H9 (cell line): ENCODE results near the gene SMO. TPM values are rescaled to one million over a fixed set of nuclear protein-coding genes. Genes with fewer than 3 reads are reported as not detected.

Experiments used
- DNase-seq: peaks from one replicate; pipeline ENCODE4 v3.0.0-alpha.2; 2017
- H2AFZ ChIP-seq: one replicate; pipeline ENCODE4 v1.6.1; 2013; ENCODE audit warnings: mild to moderate bottlenecking, low read length, control low read depth, moderate library complexity
- H2AK5ac ChIP-seq: 2 replicates; pipeline ENCODE4 v1.6.1; 2013; ENCODE audit warnings: low read length, control low read depth, mixed read lengths; ENCODE audit not compliant: insufficient read length
- H2BK120ac ChIP-seq: one replicate; pipeline ENCODE4 v1.6.1; 2013; ENCODE audit warnings: low read depth, mild to moderate bottlenecking, low read length, control low read depth, inconsistent platforms; ENCODE audit not compliant: poor library complexity, severe bottlenecking
- H2BK12ac ChIP-seq: 2 replicates; pipeline ENCODE4 v1.6.1; 2013; ENCODE audit warnings: low read length, control low read depth, mixed read lengths, low read depth; ENCODE audit not compliant: insufficient read length
- H2BK15ac ChIP-seq: 2 replicates; pipeline ENCODE4 v1.6.1; 2013; ENCODE audit warnings: low read depth, low read length, control low read depth
- H2BK20ac ChIP-seq: one replicate; pipeline ENCODE4 v1.6.1; 2013; ENCODE audit warnings: low read depth, mild to moderate bottlenecking, low read length, control low read depth, inconsistent platforms; ENCODE audit not compliant: poor library complexity, severe bottlenecking
- H2BK5ac ChIP-seq: 2 replicates; pipeline ENCODE4 v1.6.1; 2013; ENCODE audit warnings: low read length, control low read depth, mixed read lengths; ENCODE audit not compliant: insufficient read length
- H3K14ac ChIP-seq: 2 replicates; pipeline ENCODE4 v1.6.1; 2013; ENCODE audit warnings: low read length, control low read depth; ENCODE audit not compliant: insufficient read depth
- H3K18ac ChIP-seq: 2 replicates; pipeline ENCODE4 v1.6.1; 2013; ENCODE audit warnings: low read depth, mild to moderate bottlenecking, mixed read lengths, low read length, control low read depth; ENCODE audit not compliant: insufficient read length
- H3K23ac ChIP-seq: 2 replicates; pipeline ENCODE4 v1.6.1; 2013; ENCODE audit warnings: low read length, control low read depth, mixed read lengths, low read depth; ENCODE audit not compliant: insufficient read length
- H3K23me2 ChIP-seq: 2 replicates; pipeline ENCODE4 v1.6.1; 2013; ENCODE audit warnings: low read depth, mild to moderate bottlenecking, mixed read lengths, low read length, control low read depth; ENCODE audit not compliant: insufficient read length, poor library complexity, severe bottlenecking
- H3K27ac ChIP-seq: 2 replicates; pipeline ENCODE4 v1.5.1; 2013; ENCODE audit warnings: low read length, control low read depth, mixed read lengths, low read depth; ENCODE audit not compliant: insufficient read length
- H3K27me3 ChIP-seq: 2 replicates; pipeline ENCODE4 v1.6.1; 2013; ENCODE audit warnings: low read length, control low read depth, inconsistent platforms; ENCODE audit not compliant: insufficient read depth
- H3K4ac ChIP-seq: 2 replicates; pipeline ENCODE4 v1.6.1; 2013; ENCODE audit warnings: low read depth, mild to moderate bottlenecking, control low read depth, inconsistent platforms, low read length, moderate library complexity
- H3K4me1 ChIP-seq: 2 replicates; pipeline ENCODE4 v1.6.1; 2013; ENCODE audit warnings: low read length, control low read depth, inconsistent platforms; ENCODE audit not compliant: insufficient read depth
- H3K4me2 ChIP-seq: 2 replicates; pipeline ENCODE4 v1.6.1; 2013; ENCODE audit warnings: low read length, control low read depth, mixed read lengths; ENCODE audit not compliant: insufficient read length, insufficient read depth
- H3K56ac ChIP-seq: 2 replicates; pipeline ENCODE4 v1.6.1; 2013; ENCODE audit warnings: low read depth, mild to moderate bottlenecking, mixed read lengths, low read length, control low read depth; ENCODE audit not compliant: insufficient read length
- H3K79me1 ChIP-seq: 2 replicates; pipeline ENCODE4 v1.6.1; 2013; ENCODE audit warnings: low read depth, mild to moderate bottlenecking, moderate library complexity, low read length, control low read depth, inconsistent platforms; ENCODE audit not compliant: insufficient read depth, poor library complexity, severe bottlenecking
- H3K79me2 ChIP-seq: 2 replicates; pipeline ENCODE4 v1.6.1; 2013; ENCODE audit warnings: low read length, control low read depth, inconsistent platforms; ENCODE audit not compliant: insufficient read depth
- H3K9ac ChIP-seq: 2 replicates; pipeline ENCODE4 v1.6.1; 2013; ENCODE audit warnings: low read length, control low read depth, mixed read lengths; ENCODE audit not compliant: insufficient read length; ENCODE audit errors: extremely low read depth
- H3K9me3 ChIP-seq: one replicate; pipeline ENCODE4 v1.6.1; 2013; ENCODE audit warnings: low read depth, low read length, inconsistent platforms; ENCODE audit not compliant: control insufficient read depth
- H3T11ph ChIP-seq: one replicate; pipeline ENCODE4 v1.6.1; 2013; ENCODE audit warnings: mild to moderate bottlenecking, low read length, control low read depth, inconsistent platforms
- H4K20me1 ChIP-seq: one replicate; pipeline ENCODE4 v1.6.1; 2013; ENCODE audit not compliant: control insufficient read depth, insufficient read length, insufficient read depth
- H4K5ac ChIP-seq: 2 replicates; pipeline ENCODE4 v1.6.1; 2013; ENCODE audit warnings: low read depth, mild to moderate bottlenecking, mixed read lengths, low read length, control low read depth; ENCODE audit not compliant: insufficient read length
- H4K8ac ChIP-seq: replicated peaks from 2 replicates; pipeline ENCODE4 v1.6.1; 2013; ENCODE audit warnings: low read length, control low read depth, mixed read lengths, low read depth; ENCODE audit not compliant: insufficient read length
- H4K91ac ChIP-seq: 2 replicates; pipeline ENCODE4 v1.6.1; 2013; ENCODE audit warnings: low read depth, mild to moderate bottlenecking, moderate library complexity, mixed read lengths, low read length, control low read depth; ENCODE audit not compliant: insufficient read length
- H3K27ac Mint-ChIP-seq, 3 experiments: 2 replicates in 2 of 3; 3 replicates in 1 of 3; pipeline ENCODE4 v1.8.0; 2020 to 2021; ENCODE audit warnings: mixed read lengths in 3 of 3, mild to moderate bottlenecking in 1 of 3, moderate library complexity in 1 of 3
- H3K27me3 Mint-ChIP-seq: 2 replicates; pipeline ENCODE4 v1.8.0; 2021; ENCODE audit warnings: low read depth, mild to moderate bottlenecking, moderate library complexity, mixed read lengths
- H3K36me3 Mint-ChIP-seq, 3 experiments: 2 replicates in 2 of 3; 3 replicates in 1 of 3; pipeline ENCODE4 v1.8.0; 2020 to 2021; ENCODE audit warnings: low read depth in 3 of 3, mixed read lengths in 3 of 3; ENCODE audit not compliant: insufficient read depth in 1 of 3
- H3K4me1 Mint-ChIP-seq, 2 experiments: 2 replicates each; pipeline ENCODE4 v1.8.0; 2020; ENCODE audit warnings: mixed read lengths in 2 of 2
- H3K4me3 Mint-ChIP-seq, 2 experiments: 2 replicates in 1 of 2; 3 replicates in 1 of 2; pipeline ENCODE4 v1.8.0; 2020 to 2021; ENCODE audit warnings: mild to moderate bottlenecking in 2 of 2, mixed read lengths in 2 of 2, moderate library complexity in 1 of 2
- H3K9me3 Mint-ChIP-seq, 2 experiments: 2 replicates in 1 of 2; 3 replicates in 1 of 2; pipeline ENCODE4 v1.8.0; 2020; ENCODE audit warnings: mild to moderate bottlenecking in 2 of 2, mixed read lengths in 2 of 2, moderate library complexity in 1 of 2
- WGBS: extraction: QIAGEN DNeasy Blood & Tissue Kit; methylation state at CpG from one replicate; pipeline ENCODE4 v1.1.7; 2013; ENCODE audit warnings: missing lambda C conversion rate, low lambda C conversion rate, mixed read lengths; ENCODE audit not compliant: insufficient read length; ENCODE audit errors: extremely low coverage; 5-methylcytosine and 5-hydroxymethylcytosine counted together
- total RNA-seq: library from RNA; stranded (reverse); gene quantifications from 2 replicates; pipeline ENCODE4 v1.2.1, GENCODE V29; 2021
- TF ChIP-seq, protein P1 (sequence below): fragments of 200-600 bp; sonication (generic); conservative IDR thresholded peaks from 3 replicates; pipeline ENCODE4 v1.8.0; 2021; ENCODE audit warnings: antibody characterized with exemption, mild to moderate bottlenecking

Gene SMO
- total RNA-seq, 1 experiment from 2014 or later = 66.8 TPM

DNA sequence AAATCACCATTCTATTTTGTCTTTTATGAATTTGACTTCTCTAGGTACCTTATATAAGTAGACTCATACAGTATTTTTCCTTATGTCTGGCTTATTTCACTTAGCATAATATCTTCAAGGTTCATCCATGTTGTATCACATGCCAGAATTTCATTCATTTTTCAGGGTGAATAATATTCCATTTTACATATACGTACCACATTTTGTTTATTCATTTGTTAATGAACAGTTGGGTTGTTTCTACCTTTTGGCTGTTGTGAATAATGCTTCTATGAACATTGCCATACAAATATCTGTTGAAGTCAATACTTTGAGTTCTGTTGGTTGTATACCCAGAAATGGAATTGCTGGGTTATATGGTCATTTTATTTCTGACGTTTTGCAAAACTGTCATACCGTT lies 57.1 kb downstream of the SMO start:
- Histone ChIP-seq H3K79me1 (no peaks in the 10 kb centered on the region), H2BK120ac (no peak overlapping the region), H4K20me1 (no peaks in the 10 kb centered on the region), H3K9me3 (no peaks in the 10 kb centered on the region), H2AK5ac (no peak overlapping the region), H3K4ac (no peak overlapping the region), H2AFZ (no peak overlapping the region), H3K14ac (no peak overlapping the region), H3K18ac (no peak overlapping the region), H3K4me2 (no peak overlapping the region), H3K23me2 (no peaks in the 10 kb centered on the region), H2BK15ac (no peak overlapping the region), H4K91ac (no peak overlapping the region), H3K9ac (no peak overlapping the region), H3K4me1 (no peaks in the 10 kb centered on the region), H3K23ac (no peak overlapping the region), H3K56ac (no peak overlapping the region), H2BK12ac (no peak overlapping the region), H2BK5ac (no peak overlapping the region), H3K27me3 (no peaks in the 10 kb centered on the region), H3K79me2 (no peaks in the 10 kb centered on the region), H4K5ac (no peak overlapping the region), H3T11ph (no peak overlapping the region), H4K8ac (no peak overlapping the region), H2BK20ac (no peak overlapping the region), H3K27ac (no peak overlapping the region)
- no peak overlapping the region for H3K27ac Mint-ChIP-seq
- WGBS = no CpG with 5 or more reads among the region's 3 CpGs
- H3K36me3 Mint-ChIP-seq = peaks cover 10 to 19% (median 10%) of the 10 kb centered on the region in 3 experiments; a peak in 6 of 7 replicates
- no peak overlapping the region for H3K4me3 Mint-ChIP-seq
- peaks cover 1 to 6% of the 10 kb centered on the region in 2 experiments; a peak in 3 of 4 replicates for H3K4me1 Mint-ChIP-seq
- peaks cover 5 to 8% of the 10 kb centered on the region in 2 experiments; a peak in 3 of 5 replicates for H3K9me3 Mint-ChIP-seq
- TF ChIP-seq, protein P1, sequence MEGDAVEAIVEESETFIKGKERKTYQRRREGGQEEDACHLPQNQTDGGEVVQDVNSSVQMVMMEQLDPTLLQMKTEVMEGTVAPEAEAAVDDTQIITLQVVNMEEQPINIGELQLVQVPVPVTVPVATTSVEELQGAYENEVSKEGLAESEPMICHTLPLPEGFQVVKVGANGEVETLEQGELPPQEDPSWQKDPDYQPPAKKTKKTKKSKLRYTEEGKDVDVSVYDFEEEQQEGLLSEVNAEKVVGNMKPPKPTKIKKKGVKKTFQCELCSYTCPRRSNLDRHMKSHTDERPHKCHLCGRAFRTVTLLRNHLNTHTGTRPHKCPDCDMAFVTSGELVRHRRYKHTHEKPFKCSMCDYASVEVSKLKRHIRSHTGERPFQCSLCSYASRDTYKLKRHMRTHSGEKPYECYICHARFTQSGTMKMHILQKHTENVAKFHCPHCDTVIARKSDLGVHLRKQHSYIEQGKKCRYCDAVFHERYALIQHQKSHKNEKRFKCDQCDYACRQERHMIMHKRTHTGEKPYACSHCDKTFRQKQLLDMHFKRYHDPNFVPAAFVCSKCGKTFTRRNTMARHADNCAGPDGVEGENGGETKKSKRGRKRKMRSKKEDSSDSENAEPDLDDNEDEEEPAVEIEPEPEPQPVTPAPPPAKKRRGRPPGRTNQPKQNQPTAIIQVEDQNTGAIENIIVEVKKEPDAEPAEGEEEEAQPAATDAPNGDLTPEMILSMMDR = no peak
- DNase-seq = no peak
- H3K27me3 Mint-ChIP-seq = no peaks in the 10 kb centered on the region
